ENCODE results near the gene CCDC154.

DNA sequence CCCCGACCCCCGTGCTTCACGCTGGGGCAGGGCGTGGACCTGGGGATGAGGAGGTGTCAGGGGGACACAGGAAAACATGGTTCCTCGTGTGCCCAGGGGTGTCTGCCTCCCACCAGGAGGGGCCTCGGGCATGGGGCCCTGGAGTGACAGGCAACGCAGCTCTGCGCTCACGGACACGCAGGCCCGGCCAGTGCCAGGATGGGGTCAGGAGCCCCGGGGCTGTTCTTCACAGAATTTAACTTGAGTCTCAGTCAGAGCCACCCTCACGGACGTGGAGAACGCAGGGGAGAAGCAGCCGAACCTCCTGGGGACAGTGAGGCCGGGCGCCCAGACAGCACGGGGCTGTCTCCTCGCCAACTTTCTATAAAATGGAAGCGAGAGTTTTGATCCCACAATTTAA is 46.6 kb downstream of the CCDC154 start:
- TF ChIP-seq CTCF (conservative IDR thresholded peaks at IDR 0.05; ENCODE audit: low read depth in 2 of 2) = no peak
- no peak for TF ChIP-seq POLR2AphosphoS5 (IDR thresholded peaks at IDR 0.05; ENCODE audit: low read depth)
- no peak for TF ChIP-seq EZH2phosphoT487 (IDR thresholded peaks at IDR 0.05; ENCODE audit: unreplicated experiment)
- no peak for TF ChIP-seq EZH2 (IDR thresholded peaks at IDR 0.05; ENCODE audit: low read depth, unreplicated experiment)
- TF ChIP-seq ZNF331 (CRISPR knock-in tag; IDR thresholded peaks at IDR 0.05; ENCODE audit: low read depth) = no peak
- TF ChIP-seq NANOG (IDR thresholded peaks at IDR 0.05; ENCODE audit: borderline replicate concordance) = no peak
- no peak for TF ChIP-seq JUNB (IDR thresholded peaks at IDR 0.05; ENCODE audit: unreplicated experiment)

Measured in GM23338 (cell line).